HEK293 (cell line): ENCODE data around the gene RASD1.

Experiments used
- ATF2 ChIP-seq: fragments of 450-650 bp; formaldehyde crosslinking; IDR thresholded peaks from 2 replicates; pipeline ENCODE4 v1.5.1; 2016; ENCODE audit warnings: missing biosample characterization, missing genetic modification characterization, low read depth
- CTCF ChIP-seq: fragments of 450-650 bp; formaldehyde crosslinking; IDR thresholded peaks from 2 replicates; pipeline ENCODE4 v1.5.1; 2016; ENCODE audit warnings: missing biosample characterization, missing genetic modification characterization
- KLF16 ChIP-seq: fragments of 450-650 bp; formaldehyde crosslinking; IDR thresholded peaks from 2 replicates; pipeline ENCODE4 v1.5.1; 2017; ENCODE audit warnings: missing biosample characterization, missing genetic modification characterization
- KLF17 ChIP-seq: fragments of 450-650 bp; formaldehyde crosslinking; IDR thresholded peaks from 2 replicates; pipeline ENCODE4 v1.5.1; 2016; ENCODE audit warnings: missing biosample characterization, missing genetic modification characterization
- ZBTB10 ChIP-seq: fragments of 450-650 bp; formaldehyde crosslinking; IDR thresholded peaks from 2 replicates; pipeline ENCODE4 v1.5.1; 2016; ENCODE audit warnings: missing biosample characterization, missing genetic modification characterization
- ZIC2 ChIP-seq: fragments of 450-650 bp; formaldehyde crosslinking; IDR thresholded peaks from 2 replicates; pipeline ENCODE4 v1.5.1; 2016; ENCODE audit warnings: missing biosample characterization, missing genetic modification characterization
- ZNF121 ChIP-seq: fragments of 450-650 bp; formaldehyde crosslinking; IDR thresholded peaks from 2 replicates; pipeline ENCODE4 v1.5.1; 2016; ENCODE audit warnings: missing biosample characterization, missing genetic modification characterization
- ZNF148 ChIP-seq: fragments of 450-650 bp; formaldehyde crosslinking; IDR thresholded peaks from 2 replicates; pipeline ENCODE4 v1.5.0; 2017; ENCODE audit warnings: missing biosample characterization, missing genetic modification characterization, borderline replicate concordance
- ZNF184 ChIP-seq: fragments of 450-650 bp; IDR thresholded peaks from 2 replicates; pipeline ENCODE4 v1.5.1; 2018; ENCODE audit warnings: missing biosample characterization, mild to moderate bottlenecking, missing genetic modification characterization
- ZNF580 ChIP-seq: fragments of 450-650 bp; formaldehyde crosslinking; IDR thresholded peaks from 2 replicates; pipeline ENCODE4 v1.5.1; 2016; ENCODE audit warnings: missing biosample characterization, missing genetic modification characterization
- ZNF639 ChIP-seq: fragments of 450-650 bp; formaldehyde crosslinking; IDR thresholded peaks from 2 replicates; pipeline ENCODE4 v1.5.1; 2016; ENCODE audit warnings: missing biosample characterization, missing genetic modification characterization
- ZNF76 ChIP-seq: fragments of 450-650 bp; formaldehyde crosslinking; IDR thresholded peaks from 2 replicates; pipeline ENCODE4; 2016; ENCODE audit warnings: low read depth, missing biosample characterization, missing genetic modification characterization, borderline replicate concordance

- TF ChIP-seq KLF16 (tag by site-specific recombination) (no peak), KLF17 (tag by site-specific recombination) (no peak), ZNF76 (tag by site-specific recombination) (no peak), ZNF148 (tag by site-specific recombination) (no peak), ZNF580 (tag by site-specific recombination) (no peak), CTCF (no peak), ZNF184 (tag by site-specific recombination) (no peak), ZNF639 (tag by site-specific recombination) (no peak), ZIC2 (tag by site-specific recombination) (no peak), ATF2 (tag by site-specific recombination) (no peak), ZNF121 (tag by site-specific recombination) (no peak), ZBTB10 (tag by site-specific recombination) (no peak)
These were observed 41.9 kb downstream of the RASD1 start for GRCh38 chr17:17454276-17454675.
